Measurements from ENCODE around the gene LGALS14. TPM values are rescaled to one million over a fixed set of nuclear protein-coding genes. Genes with fewer than 3 reads are reported as not detected.

LGALS14 gene, protein sequence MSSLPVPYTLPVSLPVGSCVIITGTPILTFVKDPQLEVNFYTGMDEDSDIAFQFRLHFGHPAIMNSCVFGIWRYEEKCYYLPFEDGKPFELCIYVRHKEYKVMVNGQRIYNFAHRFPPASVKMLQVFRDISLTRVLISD
- total RNA-seq: not detected in 2 replicates

DNA sequence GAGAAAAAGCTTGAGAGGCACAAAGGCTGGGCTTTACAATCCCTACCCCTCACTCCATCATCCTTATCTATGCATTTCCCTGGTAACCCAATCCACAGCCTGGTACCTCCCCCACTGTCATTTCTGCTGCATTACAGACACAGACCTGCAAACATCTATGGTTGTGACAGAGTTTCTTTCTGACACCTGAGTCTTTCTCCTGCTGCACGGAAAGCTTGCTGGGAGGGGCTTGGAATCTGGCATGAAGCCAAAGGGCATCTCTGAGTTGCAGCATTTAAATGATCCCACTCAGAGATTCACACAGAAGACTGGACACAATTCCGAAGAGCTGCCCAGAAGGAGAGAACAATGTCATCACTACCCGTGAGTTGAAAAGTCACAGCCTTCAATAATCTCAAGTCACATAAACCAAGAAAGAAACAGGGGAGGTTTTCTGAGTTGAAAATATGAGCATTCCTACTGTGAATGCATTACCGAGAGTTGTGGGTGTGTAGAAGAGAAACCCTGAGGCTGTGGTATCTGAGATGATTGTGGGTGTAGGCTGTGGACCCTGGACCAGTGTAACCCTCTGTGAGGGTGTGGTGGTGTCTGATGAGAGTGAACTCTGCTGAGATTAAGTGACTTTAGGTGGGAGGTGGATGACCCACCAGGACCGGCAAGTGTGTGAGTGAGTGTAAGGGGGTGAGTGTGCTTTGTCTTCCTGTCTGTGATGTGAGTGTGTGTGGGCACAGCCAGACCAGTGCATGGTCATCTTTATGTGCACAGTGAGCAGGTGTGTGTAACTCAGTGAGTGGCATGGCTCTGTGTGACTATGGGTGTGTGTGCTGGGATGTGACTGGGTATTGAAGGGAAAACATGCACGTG lies at the start of gene LGALS14:
TSS of gene LGALS14 (plus strand) at position 301 of the 864 bp plus-strand sequence. CDS start at position 349, 48 bp downstream.

DNA sequence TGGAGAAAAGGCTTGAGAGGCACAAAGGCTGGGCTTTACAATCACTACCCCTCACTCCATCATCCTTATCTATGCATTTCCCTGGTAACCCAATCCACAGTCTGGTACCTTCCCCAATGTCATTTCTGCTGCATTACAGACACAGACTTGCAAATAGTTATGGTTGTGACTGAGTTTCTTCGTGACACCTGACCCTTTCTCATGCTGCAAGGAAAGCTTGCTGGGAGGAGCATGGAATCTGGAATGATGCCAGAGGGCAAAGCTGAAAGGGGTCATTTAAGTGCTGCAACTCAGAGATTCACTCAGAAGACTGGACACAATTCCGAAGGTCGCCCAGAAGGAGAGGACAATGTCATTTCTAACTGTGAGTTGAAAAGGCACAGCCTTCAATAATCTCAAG lies 48.7 kb upstream of the LGALS14 start, which contains the start of gene LGALS16:
TSS of gene LGALS16 (plus strand) at position 301 of the 400 bp plus-strand sequence. CDS start at position 350, 49 bp downstream.

DNA sequence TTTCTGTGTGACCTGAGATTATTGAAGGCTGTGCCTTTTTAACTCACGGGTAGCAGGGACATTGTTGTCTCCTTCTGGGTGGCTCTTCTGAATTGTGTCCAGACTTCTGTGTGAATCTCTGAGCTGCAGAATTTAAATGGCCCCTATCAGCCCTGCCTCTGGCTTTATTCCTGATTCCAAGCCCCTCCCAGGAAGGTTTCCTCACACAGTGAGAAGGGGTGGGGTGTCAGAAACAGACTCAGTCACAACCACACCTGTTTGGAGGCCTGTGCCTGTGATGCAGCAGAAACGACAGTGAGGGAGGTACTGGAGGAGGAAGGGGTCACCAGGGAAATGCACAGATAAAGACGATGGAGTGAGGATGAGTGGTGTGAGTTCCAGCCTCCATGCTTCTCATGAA lies 33.6 kb downstream of the LGALS14 start, which contains the start of gene CLC:
TSS of gene CLC (minus strand) at position 139 of the 400 bp plus-strand sequence. CDS start at position 62, 77 bp downstream.

Small RNA genes within 50 kb of the gene (small RNA-seq; reads per million reads assigned to genes)
- not detected for gene RPS29P27

Other genes starting within 250 kb of the LGALS14 start
- gene TIMM50, start 223.6 kb upstream of the LGALS14 start, total RNA-seq: 58.1 and 58.4 TPM in 2 replicates
- gene DLL3, start 205.5 kb upstream of the LGALS14 start, total RNA-seq: 0.37 and 0.39 TPM in 2 replicates
- gene SELENOV, start 189.3 kb upstream of the LGALS14 start, total RNA-seq: not detected in 2 replicates
- 3.9 and 4.8 TPM in 2 replicates for gene EID2B, start 171.6 kb upstream of the LGALS14 start, total RNA-seq
- 5.9 and 8.6 TPM in 2 replicates for gene EID2, start 164.3 kb upstream of the LGALS14 start, total RNA-seq
- gene LGALS13, start 102.0 kb upstream of the LGALS14 start, total RNA-seq: not detected in 2 replicates
- not detected in 2 replicates for gene LGALS16, start 48.6 kb upstream of the LGALS14 start, total RNA-seq
- not detected in 2 replicates for gene CLC, start 33.5 kb downstream of the LGALS14 start, total RNA-seq
- gene LEUTX, start 74.4 kb downstream of the LGALS14 start, total RNA-seq: not detected in 2 replicates
- gene DYRK1B, start 129.7 kb downstream of the LGALS14 start, total RNA-seq: 9.0 and 14.7 TPM in 2 replicates
- gene FBL, start 141.9 kb downstream of the LGALS14 start, total RNA-seq: 199 and 231 TPM in 2 replicates
- gene FCGBP, start 230.2 kb downstream of the LGALS14 start, total RNA-seq: under 0.01 and 0.59 TPM in 2 replicates